HCT116 (cell line): ENCODE data around the gene RBBP8NL. TPM values are rescaled to one million over a fixed set of nuclear protein-coding genes. Genes with fewer than 3 reads are reported as not detected.

Experiments used
- ATAC-seq: fragments of 200-7000 bp; cut with Tn5 transposase; 2 replicates; pipeline ENCODE4 v1.9.1; 2020; ENCODE audit warnings: mild to moderate bottlenecking, moderate library complexity
- BruUV-seq: library from RNA; stranded (reverse); fragments of 400-500 nt; replicated peaks from 2 replicates; lab custom pipeline; 2021; lab: Mats Ljungman, UMichigan
- CTCF ChIA-PET: fragments of 300-600 bp; sonication (Branson Sonifier 250); formaldehyde crosslinking; loops from one replicate; lab custom pipeline; 2021; ENCODE audit warnings: antibody characterized with exemption; lab: Charles Lee
- POLR2A ChIA-PET: fragments of 300-600, 350-600 bp; sonication (Branson Sonifier 250); formaldehyde crosslinking; loops from one replicate; lab custom pipeline; 2021; ENCODE audit warnings: antibody characterized with exemption; lab: Charles Lee
- RAD21 ChIA-PET, 2 experiments: fragments of 300-600 bp; sonication (Branson Sonifier 250); formaldehyde crosslinking; loops; one replicate each; lab custom pipeline; 2023; ENCODE audit warnings: low total read pairs in 2 of 2; ENCODE audit not compliant: uncharacterized antibody in 2 of 2, unreplicated experiment in 2 of 2, low non-redundant PET in 1 of 2; lab: Charles Lee
- DNase-seq: peaks from one replicate; pipeline ENCODE4 v3.0.0-alpha.2; 2010; ENCODE audit warnings: low read depth, low spot score
- H2AFZ ChIP-seq: fragments of 200-600 bp; shearing (Covaris generic), sonication (generic); 2 replicates; pipeline ENCODE4 v1.6.1; 2017; ENCODE audit warnings: low read depth, mixed run types, mixed read lengths, antibody characterized with exemption, low read length; ENCODE audit not compliant: poor library complexity, severe bottlenecking
- H3K27ac ChIP-seq: 2 replicates; pipeline ENCODE4 v1.5.1; 2012; ENCODE audit warnings: low read depth, low read length
- H3K27me3 ChIP-seq: fragments of 200-600 bp; sonication (generic); 2 replicates; pipeline ENCODE4 v1.6.1; 2016; ENCODE audit warnings: mixed run types, low read length, mixed read lengths; ENCODE audit not compliant: insufficient read depth
- H3K36me3 ChIP-seq, 2 experiments: fragments of 200-500 bp in 1 of 2; fragments of 200-600 bp in 1 of 2; sonication (Bioruptor generic) in 1 of 2; sonication (generic) in 1 of 2; 2 replicates each; pipeline versions ENCODE4 v1.5.1 to v1.6.1; 2014 to 2016; ENCODE audit warnings: low read length in 2 of 2, inconsistent platforms in 1 of 2, mixed read lengths in 1 of 2, mixed run types in 1 of 2; ENCODE audit not compliant: insufficient read depth in 2 of 2, control insufficient read depth in 1 of 2
- H3K4me1 ChIP-seq, 2 experiments: fragments of 200-600 bp in 1 of 2; sonication (generic) in 1 of 2; 2 replicates each; pipeline versions ENCODE4 v1.5.1 to v1.6.1; 2012 to 2017; ENCODE audit warnings: low read length in 2 of 2, inconsistent platforms in 1 of 2, mild to moderate bottlenecking in 1 of 2, mixed read lengths in 1 of 2, mixed run types in 1 of 2, moderate library complexity in 1 of 2; ENCODE audit not compliant: insufficient read depth in 2 of 2, control insufficient read depth in 1 of 2
- H3K4me2 ChIP-seq: fragments of 200-600 bp; sonication (generic); 2 replicates; pipeline ENCODE4 v1.6.1; 2017; ENCODE audit warnings: mixed run types, low read length, mixed read lengths
- H3K4me3 ChIP-seq, 2 experiments: fragments of 200-600 bp in 1 of 2; sonication (generic) in 1 of 2; replicated peaks in 1 of 2; 2 replicates each; pipeline ENCODE4 v1.5.1; 2011 to 2016; ENCODE audit warnings: low read length in 2 of 2, control low read depth in 1 of 2, low read depth in 1 of 2, mild to moderate bottlenecking in 1 of 2, mixed read lengths in 1 of 2, mixed run types in 1 of 2
- H3K79me2 ChIP-seq: fragments of 200-600 bp; sonication (generic); 2 replicates; pipeline ENCODE4 v1.6.1; 2017; ENCODE audit warnings: mild to moderate bottlenecking, mixed run types, low read length, moderate library complexity, mixed read lengths; ENCODE audit not compliant: insufficient read depth
- H3K9ac ChIP-seq: fragments of 200-600 bp; sonication (generic); 2 replicates; pipeline ENCODE4 v1.6.1; 2016; ENCODE audit warnings: low read length, mixed read lengths
- H3K9me2 ChIP-seq: fragments of 200-600 bp; sonication (generic), shearing (Covaris generic); 2 replicates; pipeline ENCODE4 v1.6.1; 2017; ENCODE audit warnings: mixed run types, mild to moderate bottlenecking, moderate library complexity; ENCODE audit not compliant: insufficient read depth
- H3K9me3 ChIP-seq, 2 experiments: fragments of 200-500 bp in 1 of 2; fragments of 200-600 bp in 1 of 2; sonication (Bioruptor generic) in 1 of 2; sonication (generic) in 1 of 2; 2 replicates each; pipeline ENCODE4 v1.6.1; 2014 to 2017; ENCODE audit warnings: low read length in 2 of 2, mixed read lengths in 2 of 2, inconsistent platforms in 1 of 2, low read depth in 1 of 2, mild to moderate bottlenecking in 1 of 2, mixed run types in 1 of 2, moderate library complexity in 1 of 2; ENCODE audit not compliant: control insufficient read depth in 1 of 2, insufficient read depth in 1 of 2
- H4K20me1 ChIP-seq: fragments of 200-600 bp; sonication (generic), shearing (Covaris generic); 2 replicates; pipeline ENCODE4 v1.6.1; 2017; ENCODE audit warnings: mixed run types, mild to moderate bottlenecking, moderate library complexity; ENCODE audit not compliant: insufficient read depth
- ATF3 ChIP-seq: IDR thresholded peaks from 2 replicates; pipeline ENCODE4 v1.6.1; 2012
- CEBPB ChIP-seq: IDR thresholded peaks from 2 replicates; pipeline ENCODE4 v1.6.1; 2012; ENCODE audit warnings: low read depth
- POLR2A ChIP-seq: IDR thresholded peaks from 2 replicates; pipeline ENCODE4 v1.7.0; 2011; ENCODE audit warnings: borderline replicate concordance; ENCODE audit not compliant: insufficient read depth, insufficient read length; ENCODE audit errors: extremely low read depth
- POLR2AphosphoS5 ChIP-seq: IDR thresholded peaks from 2 replicates; pipeline ENCODE4 v1.6.1; 2011; ENCODE audit warnings: mild to moderate bottlenecking, low read depth, low read length, moderate library complexity
- TCF7L2 ChIP-seq: IDR thresholded peaks from 2 replicates; pipeline ENCODE4 v1.7.0; 2011; ENCODE audit warnings: borderline replicate concordance, inconsistent platforms; ENCODE audit not compliant: insufficient read depth, insufficient read length; ENCODE audit errors: extremely low read depth
- intact Hi-C: fragments of 100-400 bp; cut with micrococcal nuclease; formaldehyde crosslinking; loops from 2 replicates; pipeline ENCODE4 v1.10.0; 2022
- total RNA-seq: library from RNA; stranded (reverse); gene quantifications from one replicate; pipeline ENCODE4 v1.2.1, GENCODE V29; 2021; ENCODE audit not compliant: unreplicated experiment
- TF ChIP-seq, protein P1 (sequence below), 3 experiments: fragments of 200-600 bp in 1 of 3; sonication (generic) in 1 of 3; IDR thresholded peaks in 2 of 3; conservative IDR thresholded peaks in 1 of 3; 2 replicates each; pipeline ENCODE4 v1.5.1; 2012 to 2017; ENCODE audit warnings: low read depth in 2 of 3, low read length in 2 of 3, antibody characterized with exemption in 1 of 3, borderline replicate concordance in 1 of 3, control low read depth in 1 of 3, mild to moderate bottlenecking in 1 of 3, mixed read lengths in 1 of 3, mixed run types in 1 of 3, moderate library complexity in 1 of 3; ENCODE audit not compliant: insufficient read depth in 1 of 3

RBBP8NL gene
- total RNA-seq, 1 experiment from 2014 or later, result 0.59 TPM

DNA sequence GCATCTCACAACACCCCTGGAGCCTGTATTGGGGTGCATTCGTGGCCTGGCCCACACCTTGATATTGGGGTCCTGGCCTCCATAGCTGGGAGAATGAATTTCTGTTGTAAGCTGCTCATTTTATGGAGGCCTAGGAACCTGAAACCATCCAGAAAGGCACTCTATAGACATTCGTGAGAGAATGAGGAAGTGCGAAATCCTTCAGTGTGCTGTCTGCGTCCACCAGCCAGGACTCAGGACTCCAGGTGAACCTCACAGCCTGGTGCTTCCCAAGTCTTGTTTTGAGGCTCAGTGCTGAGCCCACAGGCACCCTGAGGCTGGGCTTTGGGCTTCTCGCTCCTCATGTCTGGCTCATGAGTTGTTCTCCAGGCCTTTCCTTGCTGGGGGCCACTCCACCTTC lies 11.9 kb upstream of the RBBP8NL start:
- no peaks in the 10 kb centered on the region for H3K27me3 ChIP-seq
- no peak overlapping the region for H3K27ac ChIP-seq
- no peaks in the 10 kb centered on the region for H3K9me3 ChIP-seq
- H3K36me3 ChIP-seq, result no peaks in the 10 kb centered on the region
- DNase-seq, result no peak
- no TSS peak for BruUV-seq
- no peak overlapping the region for H2AFZ ChIP-seq
- CTCF ChIA-PET, result no interaction called here
- no peak overlapping the region for H3K4me3 ChIP-seq
- H3K4me1 ChIP-seq, result no peaks in the 10 kb centered on the region
- intact Hi-C loops, result no loop called here
- H3K4me2 ChIP-seq, result no peak overlapping the region
- TF ChIP-seq, protein P1, sequence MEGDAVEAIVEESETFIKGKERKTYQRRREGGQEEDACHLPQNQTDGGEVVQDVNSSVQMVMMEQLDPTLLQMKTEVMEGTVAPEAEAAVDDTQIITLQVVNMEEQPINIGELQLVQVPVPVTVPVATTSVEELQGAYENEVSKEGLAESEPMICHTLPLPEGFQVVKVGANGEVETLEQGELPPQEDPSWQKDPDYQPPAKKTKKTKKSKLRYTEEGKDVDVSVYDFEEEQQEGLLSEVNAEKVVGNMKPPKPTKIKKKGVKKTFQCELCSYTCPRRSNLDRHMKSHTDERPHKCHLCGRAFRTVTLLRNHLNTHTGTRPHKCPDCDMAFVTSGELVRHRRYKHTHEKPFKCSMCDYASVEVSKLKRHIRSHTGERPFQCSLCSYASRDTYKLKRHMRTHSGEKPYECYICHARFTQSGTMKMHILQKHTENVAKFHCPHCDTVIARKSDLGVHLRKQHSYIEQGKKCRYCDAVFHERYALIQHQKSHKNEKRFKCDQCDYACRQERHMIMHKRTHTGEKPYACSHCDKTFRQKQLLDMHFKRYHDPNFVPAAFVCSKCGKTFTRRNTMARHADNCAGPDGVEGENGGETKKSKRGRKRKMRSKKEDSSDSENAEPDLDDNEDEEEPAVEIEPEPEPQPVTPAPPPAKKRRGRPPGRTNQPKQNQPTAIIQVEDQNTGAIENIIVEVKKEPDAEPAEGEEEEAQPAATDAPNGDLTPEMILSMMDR (IDR thresholded peaks at IDR 0.05 in 2 of 3, conservative IDR thresholded peaks at IDR 0.05 in 1 of 3; ENCODE audit: borderline replicate concordance in 1 of 3, insufficient read depth in 1 of 3, low read depth in 2 of 3, low read length in 2 of 3), result no peak
- TF ChIP-seq POLR2A, result no peak
- no peak for TF ChIP-seq POLR2AphosphoS5
- no peaks in the 10 kb centered on the region for H3K9me2 ChIP-seq
- no peaks in the 10 kb centered on the region for H3K79me2 ChIP-seq
- POLR2A ChIA-PET, result no interaction called here
- RAD21 ChIA-PET, result no interaction called here
- no peak for ATAC-seq
- no peak overlapping the region for H3K9ac ChIP-seq
- H4K20me1 ChIP-seq, result no peaks in the 10 kb centered on the region

- no peak overlapping the region for H3K9ac ChIP-seq
- no peaks in the 10 kb centered on the region for H3K9me3 ChIP-seq
- ChIA-PET RAD21 (no interaction called here), POLR2A (no interaction called here), CTCF (no interaction called here)
- no peaks in the 10 kb centered on the region for H3K4me1 ChIP-seq
- TF ChIP-seq TCF7L2 (no peak), ATF3 (no peak), CEBPB (no peak), POLR2AphosphoS5 (no peak)
- TF ChIP-seq, protein P1 (IDR thresholded peaks at IDR 0.05 in 2 of 3, conservative IDR thresholded peaks at IDR 0.05 in 1 of 3; ENCODE audit: borderline replicate concordance in 1 of 3, insufficient read depth in 1 of 3, low read depth in 2 of 3, low read length in 2 of 3), result peak in 1 of 3 experiments; percentile 7; a peak in 1 of 6 replicates
- BruUV-seq, result no TSS peak
- no peak for DNase-seq
- no peaks in the 10 kb centered on the region for H3K36me3 ChIP-seq
- H3K9me2 ChIP-seq, result no peaks in the 10 kb centered on the region
- H3K79me2 ChIP-seq, result no peaks in the 10 kb centered on the region
- H3K4me2 ChIP-seq, result no peak overlapping the region
- H3K4me3 ChIP-seq, result no peak overlapping the region
- no peaks in the 10 kb centered on the region for H3K27me3 ChIP-seq
- no peak overlapping the region for H3K27ac ChIP-seq
- H2AFZ ChIP-seq, result no peak overlapping the region
- H4K20me1 ChIP-seq, result no peaks in the 10 kb centered on the region
- intact Hi-C loops, result no loop called here
- peak; percentile 59 for ATAC-seq
Measured at GRCh38 chr20:62437927-62438326, 10.6 kb upstream of the RBBP8NL start.
